Astrocyte (in vitro differentiated cells and primary cell): ENCODE data around the gene AGPAT3.

Source experiments
- EZH2 ChIP-seq: IDR thresholded peaks from 2 replicates; pipeline ENCODE4 v1.6.1; 2012; ENCODE audit warnings: mild to moderate bottlenecking, low read length, inconsistent platforms; ENCODE audit not compliant: insufficient read depth
- TF ChIP-seq, protein P1 (sequence below): IDR thresholded peaks from 2 replicates; pipeline ENCODE4 v1.5.1; 2011; ENCODE audit warnings: low read depth, mild to moderate bottlenecking, inconsistent platforms, low read length, moderate library complexity; ENCODE audit not compliant: insufficient read depth

DNA sequence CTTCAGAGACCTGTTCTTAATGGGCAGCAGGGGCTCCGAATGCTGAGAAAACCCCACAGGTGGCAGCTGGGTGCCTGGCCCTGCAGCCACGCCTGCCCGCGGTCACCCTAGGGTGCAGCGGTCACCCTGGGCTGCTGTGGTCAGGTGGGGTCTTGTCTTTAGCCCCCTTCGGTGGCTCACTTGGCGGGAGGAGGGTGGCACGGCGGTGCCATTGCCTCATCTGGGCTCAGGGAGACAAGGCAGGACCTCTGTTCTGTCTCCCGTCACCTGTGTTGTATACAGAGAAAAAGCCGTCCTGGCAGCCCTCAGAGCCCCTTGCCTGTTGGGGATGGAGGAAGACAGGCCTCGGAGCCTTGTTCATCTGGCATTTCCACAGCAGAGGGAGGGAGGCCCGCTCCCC lies 77.6 kb downstream of the AGPAT3 start:
- TF ChIP-seq, protein P1, sequence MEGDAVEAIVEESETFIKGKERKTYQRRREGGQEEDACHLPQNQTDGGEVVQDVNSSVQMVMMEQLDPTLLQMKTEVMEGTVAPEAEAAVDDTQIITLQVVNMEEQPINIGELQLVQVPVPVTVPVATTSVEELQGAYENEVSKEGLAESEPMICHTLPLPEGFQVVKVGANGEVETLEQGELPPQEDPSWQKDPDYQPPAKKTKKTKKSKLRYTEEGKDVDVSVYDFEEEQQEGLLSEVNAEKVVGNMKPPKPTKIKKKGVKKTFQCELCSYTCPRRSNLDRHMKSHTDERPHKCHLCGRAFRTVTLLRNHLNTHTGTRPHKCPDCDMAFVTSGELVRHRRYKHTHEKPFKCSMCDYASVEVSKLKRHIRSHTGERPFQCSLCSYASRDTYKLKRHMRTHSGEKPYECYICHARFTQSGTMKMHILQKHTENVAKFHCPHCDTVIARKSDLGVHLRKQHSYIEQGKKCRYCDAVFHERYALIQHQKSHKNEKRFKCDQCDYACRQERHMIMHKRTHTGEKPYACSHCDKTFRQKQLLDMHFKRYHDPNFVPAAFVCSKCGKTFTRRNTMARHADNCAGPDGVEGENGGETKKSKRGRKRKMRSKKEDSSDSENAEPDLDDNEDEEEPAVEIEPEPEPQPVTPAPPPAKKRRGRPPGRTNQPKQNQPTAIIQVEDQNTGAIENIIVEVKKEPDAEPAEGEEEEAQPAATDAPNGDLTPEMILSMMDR = no peak
- no peak for TF ChIP-seq EZH2
